ENCODE results near the gene STIM2.

GRCh38 chr4:26931451-26931850, 70.8 kb downstream of the STIM2 start:
- TF ChIP-seq CTCF (IDR thresholded peaks at IDR 0.05) (no peak), EZH2 (IDR thresholded peaks at IDR 0.05; ENCODE audit: borderline replicate concordance, insufficient read depth, low read depth, low read length, poor library complexity, severe bottlenecking) (no peak)

All from B cell (primary cell).